Smooth muscle cell (in vitro differentiated cells): ENCODE data around the gene GJB2. TPM values are rescaled to one million over a fixed set of nuclear protein-coding genes. Genes with fewer than 3 reads are reported as not detected.

Experiments used
- DNase-seq: peaks from one replicate; lab custom pipeline; 2025; ENCODE audit not compliant: unreplicated experiment; lab: John Stamatoyannopoulos, UW
- H2AFZ ChIP-seq: fragments of 200-600 bp; sonication (generic); 2 replicates; pipeline ENCODE4 v1.6.0; 2016; ENCODE audit warnings: antibody characterized with exemption, low read depth, mild to moderate bottlenecking
- H3F3A ChIP-seq: fragments of 200-600 bp; sonication (generic); 2 replicates; pipeline ENCODE4 v1.6.0; 2017; ENCODE audit warnings: antibody characterized with exemption, low read depth
- H3K27ac ChIP-seq: fragments of 200-600 bp; sonication (generic); 2 replicates; pipeline ENCODE4 v1.5.1; 2016; ENCODE audit warnings: low read depth, mild to moderate bottlenecking
- H3K27me3 ChIP-seq: fragments of 200-600 bp; sonication (generic); 2 replicates; pipeline ENCODE4 v1.6.1; 2016; ENCODE audit warnings: low read depth, mild to moderate bottlenecking
- H3K36me3 ChIP-seq: fragments of 200-600 bp; sonication (generic); 2 replicates; pipeline ENCODE4 v1.5.1; 2016; ENCODE audit warnings: low read depth
- H3K4me1 ChIP-seq: fragments of 200-600 bp; sonication (generic); 2 replicates; pipeline ENCODE4 v1.5.1; 2016; ENCODE audit warnings: low read depth
- H3K4me2 ChIP-seq: fragments of 200-600 bp; sonication (generic); 2 replicates; pipeline ENCODE4 v1.6.0; 2016; ENCODE audit warnings: mild to moderate bottlenecking
- H3K4me3 ChIP-seq: fragments of 200-600 bp; sonication (generic); 2 replicates; pipeline ENCODE4 v1.5.1; 2016; ENCODE audit warnings: mild to moderate bottlenecking
- H3K79me2 ChIP-seq: fragments of 200-600 bp; sonication (generic); 2 replicates; pipeline ENCODE4 v1.6.0; 2016; ENCODE audit warnings: low read depth, mild to moderate bottlenecking
- H3K9ac ChIP-seq: fragments of 200-600 bp; sonication (generic); 2 replicates; pipeline ENCODE4 v1.6.0; 2016; ENCODE audit warnings: low read depth
- H3K9me3 ChIP-seq: fragments of 200-600 bp; sonication (generic); replicated peaks from 2 replicates; pipeline ENCODE4 v1.5.1; 2016; ENCODE audit warnings: low read depth
- H4K20me1 ChIP-seq: fragments of 200-600 bp; sonication (generic); 2 replicates; pipeline ENCODE4 v1.6.0; 2016; ENCODE audit warnings: low read depth
- CTCF ChIP-seq: fragments of 200-600 bp; sonication (generic); IDR thresholded peaks from 2 replicates; pipeline ENCODE4 v1.5.1; 2017; ENCODE audit warnings: borderline replicate concordance, mild to moderate bottlenecking, antibody characterized with exemption; ENCODE audit not compliant: insufficient read depth, poor library complexity, severe bottlenecking
- WGBS: methylation state at CpG from one replicate; pipeline ENCODE4 v1.1.7; 2016; ENCODE audit warnings: low lambda C conversion rate; 5-methylcytosine and 5-hydroxymethylcytosine counted together
- polyA plus RNA-seq: library from polyadenylated mRNA; unstranded; fragments of >200 nt; fragmentation: Nextera tagmentation; extraction: Ambion mirVana; gene quantifications from 2 replicates; pipeline ENCODE4 v1.2.1, GENCODE V29; 2016
- total RNA-seq: library from RNA; depleted of rRNA; stranded (reverse); fragments of >200 nt; gene quantifications from 2 replicates; pipeline ENCODE4 v1.2.3, GENCODE V29; 2014

The GJB2 gene
- total and polyA plus RNA-seq, 2 experiments from 2014 or later, result 42.9 to 115 TPM

- Histone ChIP-seq H3K4me2 (no peak overlapping the region), H3K4me1 (peaks cover 3% of the 10 kb centered on the region), H3K27ac (no peak overlapping the region), H3F3A (peaks cover 6% of the 10 kb centered on the region), H3K9ac (no peak overlapping the region), H4K20me1 (no peaks in the 10 kb centered on the region), H3K36me3 (no peaks in the 10 kb centered on the region), H3K79me2 (no peaks in the 10 kb centered on the region), H3K27me3 (no peaks in the 10 kb centered on the region), H2AFZ (no peak overlapping the region), H3K4me3 (no peak overlapping the region), H3K9me3 (no peaks in the 10 kb centered on the region)
- no peak for DNase-seq
- TF ChIP-seq CTCF, result no peak
- WGBS, result 79% methylated on average over 6 of the region's 6 CpGs
These were observed 6.0 kb downstream of the GJB2 start for GRCh38 chr13:20186771-20187170.

GRCh38 chr13:20185366-20186056, 7.2 kb downstream of the GJB2 start:
- Histone ChIP-seq H3K4me1 (no peaks in the 10 kb centered on the region), H3K4me2 (no peak overlapping the region), H3K9ac (no peak overlapping the region), H3F3A (peaks cover 6% of the 10 kb centered on the region), H3K36me3 (no peaks in the 10 kb centered on the region), H2AFZ (no peak overlapping the region), H3K27me3 (no peaks in the 10 kb centered on the region), H3K79me2 (no peaks in the 10 kb centered on the region), H3K27ac (no peak overlapping the region), H3K4me3 (no peak overlapping the region), H4K20me1 (no peaks in the 10 kb centered on the region), H3K9me3 (no peaks in the 10 kb centered on the region)
- TF ChIP-seq CTCF, result no peak
- 60% methylated on average over 12 of the region's 12 CpGs for WGBS
- no peak for DNase-seq

GRCh38 chr13:20182231-20182846, 10.4 kb downstream of the GJB2 start:
- Histone ChIP-seq H3K4me3 (no peak overlapping the region), H3K36me3 (no peaks in the 10 kb centered on the region), H3K4me2 (no peak overlapping the region), H3K9me3 (no peaks in the 10 kb centered on the region), H2AFZ (no peak overlapping the region), H3F3A (no peaks in the 10 kb centered on the region), H3K4me1 (no peaks in the 10 kb centered on the region), H3K27ac (no peak overlapping the region), H3K9ac (no peak overlapping the region), H4K20me1 (no peaks in the 10 kb centered on the region), H3K27me3 (no peaks in the 10 kb centered on the region), H3K79me2 (no peaks in the 10 kb centered on the region)
- WGBS, result 27% methylated on average over 5 of the region's 5 CpGs
- peak; percentile 77 for TF ChIP-seq CTCF
- no peak for DNase-seq
